Karpas-422 (cell line): ENCODE results near the gene DNAH12. TPM values are rescaled to one million over a fixed set of nuclear protein-coding genes. Genes with fewer than 3 reads are reported as not detected.

ENCODE experiments used
- DNase-seq: peaks from one replicate; pipeline ENCODE4 v3.0.0-alpha.2; 2015
- H2AFZ ChIP-seq: fragments of 200-600 bp; sonication (generic); 2 replicates; pipeline ENCODE4 v1.6.1; 2014; ENCODE audit warnings: antibody characterized with exemption, low read length, mixed read lengths
- H3K27ac ChIP-seq: fragments of 200-600 bp; sonication (generic); 2 replicates; pipeline ENCODE4 v1.5.1; 2014; ENCODE audit warnings: mild to moderate bottlenecking, low read length, moderate library complexity
- H3K27me3 ChIP-seq: fragments of 200-600 bp; sonication (generic); 2 replicates; pipeline ENCODE4 v1.6.1; 2014; ENCODE audit warnings: low read length, mixed read lengths
- H3K36me3 ChIP-seq: fragments of 200-600 bp; sonication (generic); 2 replicates; pipeline ENCODE4 v1.6.1; 2014; ENCODE audit warnings: low read length, mixed read lengths; ENCODE audit not compliant: insufficient read depth
- H3K4me1 ChIP-seq: fragments of 200-600 bp; sonication (generic); 2 replicates; pipeline ENCODE4 v1.6.1; 2014; ENCODE audit warnings: mild to moderate bottlenecking, low read length, mixed read lengths
- H3K4me2 ChIP-seq: fragments of 200-600 bp; sonication (generic); 2 replicates; pipeline ENCODE4 v1.6.1; 2014; ENCODE audit warnings: low read length, low read depth, mild to moderate bottlenecking; ENCODE audit not compliant: poor library complexity, severe bottlenecking
- H3K4me3 ChIP-seq: fragments of 200-600 bp; sonication (generic); 2 replicates; pipeline ENCODE4 v1.5.1; 2014; ENCODE audit warnings: mild to moderate bottlenecking, antibody characterized with exemption, low read length, mixed read lengths
- H3K79me2 ChIP-seq: fragments of 200-600 bp; sonication (generic); 2 replicates; pipeline ENCODE4 v1.6.1; 2014; ENCODE audit warnings: mild to moderate bottlenecking, low read length, mixed read lengths
- H3K9ac ChIP-seq: fragments of 200-600 bp; sonication (generic); 2 replicates; pipeline ENCODE4 v1.6.0; 2014; ENCODE audit warnings: low read length
- H3K9me2 ChIP-seq: fragments of 200-600 bp; sonication (generic), shearing (Covaris generic); replicated peaks from 2 replicates; pipeline ENCODE4 v1.6.0; 2014; ENCODE audit warnings: mild to moderate bottlenecking, low read length, moderate library complexity; ENCODE audit not compliant: insufficient read depth
- H3K9me3 ChIP-seq: fragments of 300-700, 200-600 bp; sonication (generic); 2 replicates; pipeline ENCODE4 v1.6.1; 2014; ENCODE audit warnings: low read length, mixed read lengths
- H4K20me1 ChIP-seq: fragments of 200-600 bp; sonication (generic); 2 replicates; pipeline ENCODE4 v1.6.1; 2014; ENCODE audit warnings: mild to moderate bottlenecking, antibody characterized with exemption, low read length, low read depth; ENCODE audit not compliant: insufficient read depth
- small RNA-seq: library from RNA; depleted of rRNA; stranded (forward); fragments of <200 nt; gene quantifications from one replicate; pipeline ENCODE3, GENCODE V24; 2014
- total RNA-seq: library from RNA; depleted of rRNA; stranded (reverse); fragments of >200 nt; shearing (Covaris generic); gene quantifications from 2 replicates; pipeline ENCODE4 v1.2.3, GENCODE V29; 2014; ENCODE audit warnings: low replicate concordance; rRNA removed

Gene DNAH12
- total RNA-seq, 1 experiment from 2014 or later: not detected

- H2AFZ ChIP-seq: no peak overlapping the region
- no peak for DNase-seq
- no peak overlapping the region for H3K9ac ChIP-seq
- H3K79me2 ChIP-seq: no peaks in the 10 kb centered on the region
- no peaks in the 10 kb centered on the region for H3K27me3 ChIP-seq
- H4K20me1 ChIP-seq: no peaks in the 10 kb centered on the region
- no peak overlapping the region for H3K4me2 ChIP-seq
- no peak overlapping the region for H3K27ac ChIP-seq
- no peaks in the 10 kb centered on the region for H3K4me1 ChIP-seq
- no peak overlapping the region for H3K4me3 ChIP-seq
- H3K9me3 ChIP-seq: no peaks in the 10 kb centered on the region
- no peaks in the 10 kb centered on the region for H3K9me2 ChIP-seq
- peaks cover 49% of the 10 kb centered on the region for H3K36me3 ChIP-seq
These were observed 286.5 kb downstream of the DNAH12 start for GRCh38 chr3:57257678-57258077.

DNA sequence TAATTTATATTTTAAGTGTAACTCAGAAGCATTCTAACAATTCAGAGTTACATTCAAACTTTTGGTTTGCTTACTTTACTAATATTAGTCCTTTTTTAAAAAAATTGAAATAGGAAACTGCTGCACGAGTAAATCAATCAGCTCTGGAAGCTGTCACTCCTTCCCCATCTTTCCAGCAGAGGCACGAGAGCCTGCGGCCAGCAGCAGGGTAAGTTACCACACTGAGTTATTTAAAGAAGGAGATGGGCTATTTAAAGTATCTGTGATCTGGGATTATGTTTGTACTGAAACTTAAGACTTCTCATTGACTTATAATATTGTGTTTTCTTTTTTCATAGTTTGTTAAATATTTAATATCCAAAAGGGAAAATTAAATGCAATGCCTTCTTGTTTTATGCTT is 287.3 kb downstream of the DNAH12 start:
- DNase-seq: no peak
- H3K9ac ChIP-seq: no peak overlapping the region
- no peaks in the 10 kb centered on the region for H4K20me1 ChIP-seq
- H3K4me3 ChIP-seq: no peak overlapping the region
- no peak overlapping the region for H3K4me2 ChIP-seq
- peaks cover 49% of the 10 kb centered on the region for H3K36me3 ChIP-seq
- no peak overlapping the region for H2AFZ ChIP-seq
- H3K27ac ChIP-seq: no peak overlapping the region
- no peaks in the 10 kb centered on the region for H3K4me1 ChIP-seq
- H3K9me3 ChIP-seq: no peaks in the 10 kb centered on the region
- no peaks in the 10 kb centered on the region for H3K79me2 ChIP-seq
- H3K27me3 ChIP-seq: no peaks in the 10 kb centered on the region
- no peaks in the 10 kb centered on the region for H3K9me2 ChIP-seq

- no peak for DNase-seq
- H3K4me1 ChIP-seq: no peaks in the 10 kb centered on the region
- no peak overlapping the region for H3K27ac ChIP-seq
- H3K36me3 ChIP-seq: peaks cover 42% of the 10 kb centered on the region; the same call in 1 of the 2 replicates
- H3K9me2 ChIP-seq: no peaks in the 10 kb centered on the region
- no peaks in the 10 kb centered on the region for H4K20me1 ChIP-seq
- H3K4me2 ChIP-seq: no peak overlapping the region
- H3K9me3 ChIP-seq: no peaks in the 10 kb centered on the region
- no peak overlapping the region for H3K4me3 ChIP-seq
- no peaks in the 10 kb centered on the region for H3K27me3 ChIP-seq
- H3K79me2 ChIP-seq: 0 out of 2 replicates have a peak, but pooled peaks cover 4% of the 10 kb centered on the region
- no peak overlapping the region for H2AFZ ChIP-seq
- no peak overlapping the region for H3K9ac ChIP-seq
These were observed 291.7 kb downstream of the DNAH12 start for GRCh38 chr3:57252404-57252803.

GRCh38 chr3:57244946-57245345 is 299.2 kb downstream of the DNAH12 start:
- Histone ChIP-seq H3K27me3 (no peaks in the 10 kb centered on the region), H3K27ac (no peak overlapping the region), H3K9me2 (no peaks in the 10 kb centered on the region), H3K4me3 (no peak overlapping the region), H3K9me3 (no peaks in the 10 kb centered on the region), H3K79me2 (peaks cover 13% of the 10 kb centered on the region; the same call in 1 of the 2 replicates), H2AFZ (no peak overlapping the region), H4K20me1 (no peaks in the 10 kb centered on the region), H3K4me2 (no peak overlapping the region), H3K9ac (no peak overlapping the region), H3K36me3 (peaks cover 56% of the 10 kb centered on the region), H3K4me1 (peaks cover 13% of the 10 kb centered on the region)
- no peak for DNase-seq

Small RNA genes lying within 50 kb of the gene (small RNA-seq; reads per million reads assigned to genes)
- not detected for gene RF00019
- gene RNU6-108P: not detected
- not detected for gene RNU6-1181P
- not detected for gene RNU6-483P

Other genes with a start within 250 kb of the DNAH12 start
- gene PDE12, start 11.9 kb upstream of the DNAH12 start, total RNA-seq: 27.7 and 28.5 TPM in 2 replicates
- 40.2 and 69.7 TPM in 2 replicates for gene ARF4, start 53.0 kb upstream of the DNAH12 start, total RNA-seq
- gene DENND6A, start 148.7 kb upstream of the DNAH12 start, total RNA-seq: 18.5 and 61.4 TPM in 2 replicates
- 44.8 and 63.6 TPM in 2 replicates for gene SLMAP, start 212.0 kb upstream of the DNAH12 start, total RNA-seq